Measurements from ENCODE around the gene TSPO.
A peak's percentile ranks its signal among the peaks of the same experiment; 100 is the strongest.

TSPO gene

DNA sequence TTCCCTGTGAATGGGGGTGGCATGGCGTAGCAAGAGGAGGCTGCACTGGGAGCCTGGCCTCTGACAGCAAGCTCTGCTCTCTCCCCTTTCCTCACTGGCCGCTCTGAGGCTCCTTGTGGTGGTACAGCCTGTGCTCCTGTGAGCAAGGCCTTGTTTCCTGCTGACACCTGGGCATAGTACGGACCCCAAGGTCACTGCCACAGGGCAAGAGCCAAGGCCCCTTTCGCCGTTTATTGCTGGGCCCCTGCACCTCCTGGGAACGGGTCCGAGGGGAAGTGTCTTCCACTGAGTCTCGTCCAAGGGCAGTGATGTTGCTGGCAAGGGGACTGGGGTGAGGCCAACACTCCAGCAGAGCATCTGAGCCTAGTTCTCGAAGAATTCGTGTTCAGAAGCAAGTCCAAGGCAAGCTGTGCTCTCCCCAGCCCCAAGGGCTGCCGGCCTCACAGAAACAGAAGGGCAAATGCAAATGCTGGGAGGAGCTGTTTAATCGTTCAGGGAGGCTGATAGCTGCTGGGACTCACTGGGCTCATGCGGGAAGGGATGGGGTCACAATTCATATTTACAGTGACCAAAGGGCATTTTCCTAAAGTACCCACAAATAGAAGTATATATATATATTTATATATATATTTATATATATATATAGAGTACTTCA is 51.5 kb downstream of the TSPO start:
- H3K36me3 Mint-ChIP-seq: no peaks in the 10 kb centered on the region
- peaks cover 6% of the 10 kb centered on the region for H3K4me1 Mint-ChIP-seq
- DNase-seq: no peak
- no peak overlapping the region for H3K27ac Mint-ChIP-seq
- H3K27me3 Mint-ChIP-seq: peaks cover 26% of the 10 kb centered on the region
- H3K4me3 Mint-ChIP-seq: no peak overlapping the region
- H3K9me3 Mint-ChIP-seq: no peaks in the 10 kb centered on the region
- CTCF ChIA-PET: no interaction called here

DNA sequence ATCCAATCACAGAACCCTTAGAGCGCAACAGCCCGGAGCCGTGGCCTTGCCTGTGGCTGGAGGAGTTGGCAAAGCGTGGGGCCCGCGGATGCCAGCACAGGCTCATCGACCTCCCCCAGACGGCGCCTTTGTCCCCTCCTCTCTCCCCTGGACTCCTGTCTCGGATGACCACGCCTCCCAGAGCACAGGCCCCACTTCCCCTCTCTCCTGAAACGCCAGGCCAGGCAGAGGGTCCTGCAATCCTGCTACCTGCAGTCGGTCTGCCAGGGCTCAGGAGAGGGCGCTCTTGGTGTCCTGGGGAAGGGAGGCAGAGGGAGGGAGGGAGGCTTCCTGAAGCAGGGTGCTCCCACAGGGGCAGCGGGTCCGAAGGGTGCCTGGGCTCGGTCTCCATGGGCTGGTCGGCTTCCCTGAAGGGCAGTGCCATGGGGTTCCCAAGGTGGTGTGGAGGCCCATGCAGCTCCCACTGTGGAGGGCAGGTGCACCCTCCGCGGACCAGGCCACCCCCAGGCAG is 52.2 kb downstream of the TSPO start:
- Mint-ChIP-seq H3K4me1 (peaks cover 6% of the 10 kb centered on the region), H3K9me3 (no peaks in the 10 kb centered on the region), H3K27ac (no peak overlapping the region), H3K36me3 (no peaks in the 10 kb centered on the region), H3K4me3 (no peak overlapping the region), H3K27me3 (peaks cover 26% of the 10 kb centered on the region)
- CTCF ChIA-PET: no interaction called here
- DNase-seq: no peak

DNA sequence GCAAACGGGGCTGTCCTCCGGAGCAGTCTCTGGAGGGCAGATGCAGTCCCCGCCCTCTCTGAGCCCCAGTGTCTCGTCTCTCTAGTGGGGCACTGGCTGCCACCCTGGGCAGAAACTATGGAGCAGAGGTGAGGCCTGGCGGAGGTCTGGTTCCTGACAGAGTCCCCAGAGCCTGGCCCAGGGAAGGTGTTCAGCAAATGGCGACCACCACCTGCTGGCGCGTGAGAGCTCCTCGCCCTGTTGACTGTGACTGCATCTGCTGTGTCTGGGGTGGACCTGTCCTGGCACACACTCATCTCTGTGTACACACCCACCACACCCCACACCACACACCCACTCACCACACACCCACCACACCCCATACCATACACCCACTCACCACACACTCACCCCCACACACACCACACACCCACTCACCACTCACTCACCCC is 53.9 kb downstream of the TSPO start:
- H3K4me3 Mint-ChIP-seq: no peak overlapping the region
- H3K9me3 Mint-ChIP-seq: no peaks in the 10 kb centered on the region
- no peak overlapping the region for H3K27ac Mint-ChIP-seq
- no peak for DNase-seq
- H3K36me3 Mint-ChIP-seq: no peaks in the 10 kb centered on the region
- peaks cover 6% of the 10 kb centered on the region for H3K4me1 Mint-ChIP-seq
- H3K27me3 Mint-ChIP-seq: peaks cover 23% of the 10 kb centered on the region
- CTCF ChIA-PET: no interaction called here

- Mint-ChIP-seq H3K27me3 (peaks cover 20% of the 10 kb centered on the region), H3K9me3 (no peaks in the 10 kb centered on the region), H3K4me3 (no peak overlapping the region), H3K27ac (no peak overlapping the region), H3K4me1 (peaks cover 6% of the 10 kb centered on the region), H3K36me3 (no peaks in the 10 kb centered on the region)
- DNase-seq: no peak
- CTCF ChIA-PET: no interaction called here
These were observed 54.6 kb downstream of the TSPO start for GRCh38 chr22:43205748-43206508.

DNA sequence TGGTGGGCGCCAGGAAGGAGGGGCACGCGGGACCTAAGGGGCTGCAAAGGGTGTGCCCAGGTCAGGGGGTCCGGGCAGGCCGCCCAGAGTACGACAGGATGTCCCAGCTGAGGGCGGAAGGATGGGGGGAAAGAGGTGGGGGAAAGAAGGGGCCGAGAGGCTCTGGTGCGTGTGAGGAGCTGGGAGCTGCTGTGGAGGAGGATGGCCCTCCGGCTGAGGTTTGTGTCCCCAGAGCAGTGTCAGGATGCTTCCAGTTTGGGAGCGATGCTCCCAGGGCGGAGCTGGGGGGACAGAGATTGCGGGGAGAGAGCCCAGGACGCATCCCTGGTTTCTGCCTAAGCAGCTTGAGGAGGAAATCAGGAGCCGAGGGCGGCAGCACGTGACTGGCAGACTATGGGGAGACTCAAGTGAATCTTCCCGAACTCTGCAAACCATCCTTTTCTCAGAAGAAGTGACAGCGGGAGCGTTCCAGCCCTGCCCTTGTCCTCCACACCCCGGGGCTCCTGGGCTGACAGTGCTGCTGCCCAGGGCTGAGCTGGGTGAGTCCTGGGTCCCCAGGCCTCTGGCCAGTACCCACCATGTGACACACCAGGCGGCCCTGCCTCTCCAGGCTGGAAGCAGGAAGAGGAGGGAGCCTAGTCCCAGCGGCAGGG is 55.3 kb downstream of the TSPO start:
- no peaks in the 10 kb centered on the region for H3K36me3 Mint-ChIP-seq
- peaks cover 17% of the 10 kb centered on the region for H3K27me3 Mint-ChIP-seq
- no peak overlapping the region for H3K27ac Mint-ChIP-seq
- no peak overlapping the region for H3K4me3 Mint-ChIP-seq
- no peak for DNase-seq
- H3K9me3 Mint-ChIP-seq: no peaks in the 10 kb centered on the region
- CTCF ChIA-PET: no interaction called here
- H3K4me1 Mint-ChIP-seq: peaks cover 6% of the 10 kb centered on the region

DNA sequence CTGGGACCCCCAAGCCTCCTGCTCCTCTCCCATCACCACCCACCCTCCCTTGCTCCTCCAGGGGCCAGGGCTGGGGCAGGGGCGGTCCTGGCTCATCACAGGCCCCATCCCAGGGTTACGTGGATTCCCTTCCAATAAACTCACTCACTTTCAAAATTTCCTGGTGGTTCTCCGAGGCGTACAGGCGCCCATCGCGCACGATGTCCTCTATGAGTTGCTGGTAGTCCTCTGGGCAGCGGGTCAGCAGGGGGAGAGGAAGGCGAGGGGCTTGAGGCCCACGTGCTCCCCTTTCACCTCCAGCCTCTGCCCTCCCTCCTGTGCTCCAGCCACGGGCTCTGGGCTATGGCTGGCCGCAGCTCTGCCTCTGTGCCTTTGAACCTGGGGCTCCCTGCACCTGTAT is 56.0 kb downstream of the TSPO start:
- Mint-ChIP-seq H3K27ac (no peak overlapping the region), H3K9me3 (no peaks in the 10 kb centered on the region), H3K4me3 (no peak overlapping the region), H3K4me1 (peaks cover 6% of the 10 kb centered on the region), H3K36me3 (no peaks in the 10 kb centered on the region), H3K27me3 (peaks cover 16% of the 10 kb centered on the region)
- DNase-seq: no peak
- CTCF ChIA-PET: no interaction called here

DNA sequence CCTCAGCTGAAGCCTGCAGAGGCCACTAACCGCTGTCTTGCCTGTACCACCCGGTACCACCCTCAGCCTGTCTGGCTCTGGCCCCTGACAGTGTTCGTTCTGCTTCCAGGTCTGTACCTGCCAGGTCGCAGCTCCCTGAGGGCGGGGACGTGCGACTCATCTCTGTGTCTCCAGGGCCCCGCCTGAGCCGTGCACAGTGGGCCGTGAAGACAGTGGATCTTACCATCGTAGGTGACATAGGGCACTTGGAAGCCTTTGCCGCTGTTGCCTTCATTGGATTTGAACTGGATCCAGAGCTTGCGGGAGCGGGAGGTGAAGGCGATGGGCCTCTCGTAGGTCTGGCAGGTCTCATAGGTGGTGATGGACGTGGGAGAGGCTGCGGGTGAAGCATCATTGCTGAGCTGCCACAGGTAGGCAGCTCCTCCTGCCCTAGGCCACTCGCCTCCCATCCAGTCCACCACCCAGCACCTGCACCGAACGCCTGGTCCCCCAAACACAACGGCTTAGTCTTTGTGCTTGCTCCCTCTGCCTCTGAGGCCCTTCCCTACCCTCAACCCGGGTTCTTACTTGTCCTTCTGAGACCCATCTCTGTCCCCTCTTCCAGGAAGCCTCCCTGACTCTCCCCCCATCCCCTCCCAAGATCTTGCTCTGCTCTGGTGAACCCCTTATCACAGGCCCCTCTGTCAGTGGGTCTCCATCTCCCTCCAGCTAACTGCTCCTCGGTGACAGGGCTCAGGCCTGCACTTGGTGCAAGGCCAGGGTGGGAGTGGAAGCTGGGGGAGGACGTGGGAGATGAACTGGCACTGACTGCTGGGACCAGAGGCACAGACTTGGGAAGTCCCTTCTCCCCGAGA is 56.7 kb downstream of the TSPO start:
- peaks cover 6% of the 10 kb centered on the region for H3K4me1 Mint-ChIP-seq
- CTCF ChIA-PET: no interaction called here

GRCh38 chr22:43208703-43209522 is 57.6 kb downstream of the TSPO start:
- no peak overlapping the region for H3K27ac Mint-ChIP-seq
- H3K36me3 Mint-ChIP-seq: no peaks in the 10 kb centered on the region
- no peak overlapping the region for H3K4me3 Mint-ChIP-seq
- DNase-seq: no peak
- peaks cover 16% of the 10 kb centered on the region for H3K27me3 Mint-ChIP-seq
- CTCF ChIA-PET: interaction anchor here (1.0 kb wide), 1 partner anchor 20 kb away, joined by 3 read pairs; no protein-coding TSS in a partner anchor
- peaks cover 6% of the 10 kb centered on the region for H3K4me1 Mint-ChIP-seq
- H3K9me3 Mint-ChIP-seq: no peaks in the 10 kb centered on the region

More for the DNA sequence above, 56.7 kb downstream of the TSPO start:
- peaks cover 16% of the 10 kb centered on the region for H3K27me3 Mint-ChIP-seq
- peak overlapping the region; percentile 49 for H3K27ac Mint-ChIP-seq
- no peak overlapping the region for H3K4me3 Mint-ChIP-seq
- H3K9me3 Mint-ChIP-seq: no peaks in the 10 kb centered on the region
- DNase-seq: no peak
- no peaks in the 10 kb centered on the region for H3K36me3 Mint-ChIP-seq

DNA sequence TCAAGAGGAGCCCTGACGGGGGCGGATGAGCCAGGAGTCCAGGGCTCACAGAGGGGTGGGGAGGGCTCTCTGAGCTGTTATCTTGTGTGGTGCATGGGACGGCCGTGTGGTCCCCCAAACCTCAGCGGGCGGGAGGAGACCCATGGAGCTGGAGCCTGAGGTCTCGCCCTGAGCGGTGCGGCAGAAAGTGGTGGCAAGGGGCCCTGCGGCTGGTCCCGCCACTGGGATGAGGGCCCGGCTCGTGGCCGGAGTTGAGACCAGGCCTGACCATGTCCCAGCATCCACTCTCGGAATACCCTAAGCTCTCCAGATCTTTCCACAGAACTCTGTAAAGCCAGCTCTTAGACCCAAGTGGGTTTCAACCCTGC is 58.1 kb downstream of the TSPO start:
- no peak for DNase-seq
- Mint-ChIP-seq H3K4me1 (peaks cover 6% of the 10 kb centered on the region), H3K4me3 (no peak overlapping the region), H3K27me3 (peaks cover 16% of the 10 kb centered on the region), H3K27ac (no peak overlapping the region), H3K36me3 (no peaks in the 10 kb centered on the region), H3K9me3 (no peaks in the 10 kb centered on the region)
- CTCF ChIA-PET: interaction anchor here (1.0 kb wide), 1 partner anchor 19 kb away, joined by 3 read pairs; no protein-coding TSS in a partner anchor

DNA sequence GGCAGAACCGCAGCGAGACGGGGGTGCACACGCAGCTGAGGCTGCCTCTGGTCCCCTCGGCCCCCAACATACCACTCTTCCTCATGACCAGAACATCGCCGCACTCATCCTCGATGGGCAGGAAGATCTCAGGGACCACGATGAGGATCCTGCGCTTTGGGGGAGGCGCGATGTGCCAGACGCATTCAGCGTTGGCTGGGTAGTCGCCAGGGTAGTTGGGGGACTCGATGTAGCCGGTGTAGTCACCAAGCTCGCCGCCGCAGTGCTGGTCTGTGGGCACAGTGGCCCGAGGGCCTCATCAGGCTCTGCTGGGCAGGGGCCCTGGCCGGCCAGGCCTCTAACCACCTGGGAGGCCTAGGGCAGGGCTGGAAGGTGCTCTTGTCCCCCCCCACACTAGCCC is 58.6 kb downstream of the TSPO start:
- CTCF ChIA-PET: interaction anchor here (1.0 kb wide), 1 partner anchor 18 kb away, joined by 3 read pairs; no protein-coding TSS in a partner anchor
- peaks cover 16% of the 10 kb centered on the region for H3K27me3 Mint-ChIP-seq
- DNase-seq: no peak
- no peak overlapping the region for H3K4me3 Mint-ChIP-seq
- no peak overlapping the region for H3K27ac Mint-ChIP-seq
- H3K4me1 Mint-ChIP-seq: peaks cover 6% of the 10 kb centered on the region
- H3K36me3 Mint-ChIP-seq: no peaks in the 10 kb centered on the region
- H3K9me3 Mint-ChIP-seq: no peaks in the 10 kb centered on the region

DNA sequence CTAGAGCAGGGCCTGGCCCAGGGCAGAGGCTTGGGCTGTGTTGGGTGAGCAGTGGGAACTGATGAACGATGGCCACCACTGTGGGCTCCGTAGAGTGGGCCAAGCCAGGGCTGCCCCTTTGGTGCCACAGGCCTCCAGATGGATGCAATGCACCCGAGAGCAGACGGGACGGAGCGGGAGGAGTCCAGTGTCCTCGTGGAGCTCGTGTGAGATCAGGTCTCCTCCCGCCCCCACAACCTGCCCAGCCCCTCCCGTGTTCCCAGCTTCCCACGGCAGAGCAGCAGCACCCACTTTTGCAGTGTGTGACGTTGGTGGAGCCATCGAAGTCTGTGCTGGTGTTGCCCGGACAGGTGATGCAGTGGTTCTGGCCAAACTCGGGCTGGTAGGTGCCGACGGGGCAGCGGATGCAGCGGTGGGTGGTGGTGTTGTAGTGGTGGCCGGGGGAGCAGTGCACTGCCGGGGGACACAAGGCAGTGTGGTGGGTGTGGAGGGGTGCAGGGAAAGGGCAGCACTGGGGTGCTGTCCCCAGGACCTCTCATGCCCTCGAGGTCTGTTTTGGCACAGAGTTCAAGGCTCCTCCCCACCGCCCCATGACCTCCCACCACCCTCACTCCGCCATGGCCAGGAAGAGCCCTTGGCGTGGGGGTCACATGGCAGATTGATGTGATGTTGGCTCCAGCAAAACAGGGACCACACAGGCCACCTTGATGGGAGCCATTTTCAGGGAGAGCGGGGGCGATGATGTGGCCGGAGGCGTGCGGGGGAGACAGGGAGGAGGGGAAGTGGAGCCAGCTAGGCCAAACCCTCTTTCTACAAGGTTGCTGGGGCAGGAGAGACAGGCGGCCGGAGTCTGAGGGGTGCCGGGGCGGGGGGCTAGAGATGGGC is 59.5 kb downstream of the TSPO start:
- CTCF ChIA-PET: no interaction called here
- no peaks in the 10 kb centered on the region for H3K9me3 Mint-ChIP-seq
- H3K27me3 Mint-ChIP-seq: peaks cover 21% of the 10 kb centered on the region
- no peak overlapping the region for H3K27ac Mint-ChIP-seq
- H3K36me3 Mint-ChIP-seq: no peaks in the 10 kb centered on the region
- DNase-seq: no peak
- no peak overlapping the region for H3K4me3 Mint-ChIP-seq
- peaks cover 6% of the 10 kb centered on the region for H3K4me1 Mint-ChIP-seq

- no peaks in the 10 kb centered on the region for H3K9me3 Mint-ChIP-seq
- H3K4me3 Mint-ChIP-seq: no peak overlapping the region
- no peaks in the 10 kb centered on the region for H3K36me3 Mint-ChIP-seq
- DNase-seq: no peak
- peaks cover 15% of the 10 kb centered on the region for H3K27me3 Mint-ChIP-seq
- no peaks in the 10 kb centered on the region for H3K4me1 Mint-ChIP-seq
- no peak overlapping the region for H3K27ac Mint-ChIP-seq
- CTCF ChIA-PET: no interaction called here
These were observed 60.6 kb downstream of the TSPO start for GRCh38 chr22:43211941-43212433.
